K562 (cell line): ENCODE results near the gene CD99L2. TPM values are rescaled to one million over a fixed set of nuclear protein-coding genes. Genes with fewer than 3 reads are reported as not detected.

Experiments
- ATF3 ChIP-seq, 2 experiments: fragments of 450-650 bp in 1 of 2; sonication (generic) in 1 of 2; formaldehyde crosslinking in 1 of 2; IDR thresholded peaks in 1 of 2; conservative IDR thresholded peaks in 1 of 2; 2 replicates each; pipeline versions ENCODE4 v1.6.1 to v1.8.1; 2016 to 2023; ENCODE audit warnings: mild to moderate bottlenecking in 2 of 2, moderate library complexity in 2 of 2, inconsistent platforms in 1 of 2, missing genetic modification reagents in 1 of 2
- E2F6 ChIP-seq, 2 experiments: IDR thresholded peaks; 2 replicates each; pipeline ENCODE4 v1.6.1; 2011; ENCODE audit warnings: borderline replicate concordance in 1 of 2, control low read depth in 1 of 2, low read depth in 1 of 2, low read length in 1 of 2, mild to moderate bottlenecking in 1 of 2, mixed read lengths in 1 of 2, moderate library complexity in 1 of 2; ENCODE audit not compliant: insufficient read depth in 1 of 2, insufficient read length in 1 of 2, poor library complexity in 1 of 2, severe bottlenecking in 1 of 2; ENCODE audit errors: extremely low read depth in 1 of 2
- FOXK1 ChIP-seq: sonication (generic); formaldehyde crosslinking; IDR thresholded peaks from 2 replicates; pipeline ENCODE4 v1.8.0; 2022; ENCODE audit warnings: missing genetic modification reagents, mild to moderate bottlenecking, borderline replicate concordance
- HMG20B ChIP-seq: fragments of 250-450 bp; sonication (Bioruptor Pico); IDR thresholded peaks from 2 replicates; pipeline ENCODE4 v1.5.0; 2021; ENCODE audit warnings: mild to moderate bottlenecking
- MAFG ChIP-seq: fragments of 450-650 bp; conservative IDR thresholded peaks from 2 replicates; pipeline ENCODE4 v1.6.1; 2016; ENCODE audit warnings: missing genetic modification characterization, missing compliant biosample characterization
- PREB ChIP-seq: sonication (generic); formaldehyde crosslinking; IDR thresholded peaks from 2 replicates; pipeline ENCODE4 v1.8.1; 2023; ENCODE audit warnings: mild to moderate bottlenecking, missing genetic modification reagents
- SP1 ChIP-seq: sonication (generic); formaldehyde crosslinking; IDR thresholded peaks from 2 replicates; pipeline ENCODE4 v1.8.1; 2022; ENCODE audit warnings: mild to moderate bottlenecking, missing genetic modification reagents
- SRSF9 ChIP-seq: fragments of 200-400 bp; formaldehyde crosslinking; IDR thresholded peaks from 2 replicates; pipeline ENCODE4 v1.6.1; 2017; ENCODE audit warnings: low read depth, low read length, borderline replicate concordance
- TBL1XR1 ChIP-seq, 2 experiments: IDR thresholded peaks; 2 replicates each; pipeline ENCODE4 v1.6.1; 2012; ENCODE audit warnings: improper control_type of control experiment in 2 of 2, low read length in 2 of 2, mild to moderate bottlenecking in 1 of 2
- ZBTB11 ChIP-seq, 3 experiments: fragments of 200-800 bp in 1 of 3; fragments of 250-450 bp in 1 of 3; fragments of 450-650 bp in 1 of 3; sonication (Bioruptor Pico) in 1 of 3; sonication (Bioruptor generic) in 1 of 3; formaldehyde crosslinking in 1 of 3; IDR thresholded peaks; 2 replicates each; pipeline versions ENCODE4 v1.6.1 to v1.8.0; 2016 to 2022; ENCODE audit warnings: mild to moderate bottlenecking in 2 of 3, missing genetic modification characterization in 2 of 3, missing compliant biosample characterization in 1 of 3, moderate library complexity in 1 of 3
- ZBTB43 ChIP-seq: sonication (generic); formaldehyde crosslinking; IDR thresholded peaks from 2 replicates; pipeline ENCODE4 v1.8.0; 2023; ENCODE audit warnings: mild to moderate bottlenecking, missing genetic modification reagents
- ZBTB8A ChIP-seq: fragments of 450-650 bp; IDR thresholded peaks from 2 replicates; pipeline ENCODE4 v1.6.1; 2018; ENCODE audit warnings: mild to moderate bottlenecking, moderate library complexity; ENCODE audit not compliant: partially characterized antibody
- ZNF740 ChIP-seq, 3 experiments: fragments of 200-800 bp in 1 of 3; sonication (Bioruptor generic) in 1 of 3; sonication (generic) in 1 of 3; formaldehyde crosslinking in 1 of 3; IDR thresholded peaks; 2 replicates each; pipeline versions ENCODE4 v1.6.1 to v1.8.0; 2016 to 2022; ENCODE audit warnings: mild to moderate bottlenecking in 2 of 3, missing compliant biosample characterization in 2 of 3, missing genetic modification characterization in 2 of 3, missing genetic modification reagents in 1 of 3
- ZNF778 ChIP-seq: fragments of 450-650 bp; formaldehyde crosslinking; IDR thresholded peaks from 2 replicates; pipeline ENCODE4 v1.4.0; 2020; ENCODE audit warnings: mild to moderate bottlenecking, moderate library complexity
- polyA plus RNA-seq, 8 experiments: library from polyadenylated mRNA; depleted of rRNA in 4 of 8; stranded (reverse) in 5 of 8; unstranded in 3 of 8; fragments of >200 nt; fragmentation: Nextera tagmentation in 2 of 8; fragmentation: Illumina TruSeq in 1 of 8; extraction: Ambion mirVana in 2 of 8; extraction: Trizol in 1 of 8; gene quantifications; 2 replicates each; pipeline versions ENCODE4 v1.2.1 to v1.2.3, GENCODE V29; 2011 to 2014; ENCODE audit warnings: inconsistent platforms in 1 of 8, missing spikeins in 1 of 8
- total RNA-seq, 7 experiments: library from RNA; depleted of rRNA in 6 of 7; stranded (reverse); fragments of >200 nt in 6 of 7; fragmentation: Illumina TruSeq in 2 of 7; extraction: Trizol in 2 of 7; gene quantifications; 2 replicates each; pipeline versions ENCODE4 v1.2.1 to v1.2.3, GENCODE V29; 2011 to 2021; ENCODE audit warnings: low replicate concordance in 1 of 7

The CD99L2 gene
- total and polyA plus RNA-seq, 9 of the 15 experiments (the other 6 are each of a cell fraction or from before 2014, with no cell fraction given): 0.76 to 19.0 (median 11.9) TPM

- peak; percentile 16 to 18 for TF ChIP-seq E2F6 (IDR thresholded peaks at IDR 0.05; ENCODE audit: borderline replicate concordance in 1 of 2, extremely low read depth in 1 of 2, insufficient read depth in 1 of 2, insufficient read length in 1 of 2, low read depth in 1 of 2, low read length in 1 of 2, poor library complexity in 1 of 2, severe bottlenecking in 1 of 2)
- TF ChIP-seq ZNF740 (CRISPR knock-in tag; IDR thresholded peaks at IDR 0.05): no peak
- no peak for TF ChIP-seq ZNF740 (tag; IDR thresholded peaks at IDR 0.05)
- 0 out of 2 replicates have a peak, but pooled peaks have one; percentile 31 for TF ChIP-seq ATF3 (IDR thresholded peaks at IDR 0.05)
- TF ChIP-seq ATF3 (CRISPR knock-in tag; conservative IDR thresholded peaks at IDR 0.05): no peak
- TF ChIP-seq ZNF778 (CRISPR knock-in tag): no peak
- TF ChIP-seq ZBTB8A: no peak
- TF ChIP-seq HMG20B (CRISPR knock-in tag): no peak
- 0 out of 2 replicates have a peak, but pooled peaks have one; percentile 43 for TF ChIP-seq SP1 (CRISPR knock-in tag)
- TF ChIP-seq MAFG (tag): no peak
- TF ChIP-seq TBL1XR1 (IDR thresholded peaks at IDR 0.05; ENCODE audit: low read length in 2 of 2): no peak
- TF ChIP-seq SRSF9: no peak
- no peak for TF ChIP-seq PREB (CRISPR knock-in tag)
- TF ChIP-seq FOXK1 (CRISPR knock-in tag): no peak
- TF ChIP-seq ZBTB11 (CRISPR knock-in tag; IDR thresholded peaks at IDR 0.05): peak in 1 of 3 experiments; percentile 65; a peak in 2 of 6 replicates
- TF ChIP-seq ZBTB43: no peak
These were observed at the start of gene CD99L2 (continued) for GRCh38 chrX:150898343-150899190.
